Measurements from ENCODE around the gene IGF1R. TPM values are rescaled to one million over a fixed set of nuclear protein-coding genes. Genes with fewer than 3 reads are reported as not detected.

The IGF1R gene
- total RNA-seq, 2 donors from 2014 or later, result 115 to 119 TPM

DNA sequence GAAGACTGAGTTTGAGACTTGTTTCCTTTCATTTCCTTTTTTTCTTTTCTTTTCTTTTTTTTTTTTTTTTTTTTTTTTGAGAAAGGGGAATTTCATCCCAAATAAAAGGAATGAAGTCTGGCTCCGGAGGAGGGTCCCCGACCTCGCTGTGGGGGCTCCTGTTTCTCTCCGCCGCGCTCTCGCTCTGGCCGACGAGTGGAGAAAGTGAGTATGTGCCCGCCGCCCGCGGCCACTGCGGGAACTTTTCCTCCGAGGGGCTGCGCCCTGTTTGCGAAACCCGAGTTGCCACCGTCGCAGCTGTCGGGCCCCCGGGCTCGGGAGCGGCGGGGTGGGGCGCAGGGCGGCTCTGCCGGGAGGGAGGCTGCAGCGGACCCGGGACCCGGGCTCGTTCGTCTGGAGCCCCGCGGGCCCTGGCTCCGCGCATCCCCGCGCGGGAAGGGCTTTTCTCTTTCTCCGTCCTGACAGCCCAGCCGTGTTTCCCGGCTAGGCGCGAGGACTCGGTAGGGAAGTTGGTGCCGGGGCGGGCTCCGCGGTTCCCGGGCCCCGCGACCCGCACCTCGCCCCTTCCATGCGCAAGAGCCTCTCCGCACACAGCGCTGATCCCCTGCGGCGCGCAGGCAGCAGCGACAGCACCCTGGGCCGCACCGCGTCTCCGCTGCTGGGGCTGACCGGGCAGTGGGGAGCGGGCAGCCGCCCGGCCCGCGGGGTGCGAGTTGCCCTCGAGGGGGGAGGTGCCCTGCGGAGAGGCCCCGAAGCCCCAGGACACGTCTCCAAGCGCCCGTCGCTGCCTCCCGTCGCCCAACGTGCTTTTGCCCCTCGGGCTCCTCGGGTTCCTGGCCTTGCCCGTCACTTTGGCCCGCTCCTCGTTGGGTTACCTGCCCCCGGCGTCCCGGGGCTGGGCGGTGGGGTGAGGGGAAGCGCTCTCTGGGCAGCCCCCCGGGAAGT is 1.4 kb downstream of the IGF1R start:
- TF ChIP-seq, protein P1, sequence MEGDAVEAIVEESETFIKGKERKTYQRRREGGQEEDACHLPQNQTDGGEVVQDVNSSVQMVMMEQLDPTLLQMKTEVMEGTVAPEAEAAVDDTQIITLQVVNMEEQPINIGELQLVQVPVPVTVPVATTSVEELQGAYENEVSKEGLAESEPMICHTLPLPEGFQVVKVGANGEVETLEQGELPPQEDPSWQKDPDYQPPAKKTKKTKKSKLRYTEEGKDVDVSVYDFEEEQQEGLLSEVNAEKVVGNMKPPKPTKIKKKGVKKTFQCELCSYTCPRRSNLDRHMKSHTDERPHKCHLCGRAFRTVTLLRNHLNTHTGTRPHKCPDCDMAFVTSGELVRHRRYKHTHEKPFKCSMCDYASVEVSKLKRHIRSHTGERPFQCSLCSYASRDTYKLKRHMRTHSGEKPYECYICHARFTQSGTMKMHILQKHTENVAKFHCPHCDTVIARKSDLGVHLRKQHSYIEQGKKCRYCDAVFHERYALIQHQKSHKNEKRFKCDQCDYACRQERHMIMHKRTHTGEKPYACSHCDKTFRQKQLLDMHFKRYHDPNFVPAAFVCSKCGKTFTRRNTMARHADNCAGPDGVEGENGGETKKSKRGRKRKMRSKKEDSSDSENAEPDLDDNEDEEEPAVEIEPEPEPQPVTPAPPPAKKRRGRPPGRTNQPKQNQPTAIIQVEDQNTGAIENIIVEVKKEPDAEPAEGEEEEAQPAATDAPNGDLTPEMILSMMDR (conservative IDR thresholded peaks at IDR 0.05), result peak; percentile 32
- peak; percentile 68 for DNase-seq
- H3K4me1 Mint-ChIP-seq, result peaks cover 25% of the 10 kb centered on the region

DNA sequence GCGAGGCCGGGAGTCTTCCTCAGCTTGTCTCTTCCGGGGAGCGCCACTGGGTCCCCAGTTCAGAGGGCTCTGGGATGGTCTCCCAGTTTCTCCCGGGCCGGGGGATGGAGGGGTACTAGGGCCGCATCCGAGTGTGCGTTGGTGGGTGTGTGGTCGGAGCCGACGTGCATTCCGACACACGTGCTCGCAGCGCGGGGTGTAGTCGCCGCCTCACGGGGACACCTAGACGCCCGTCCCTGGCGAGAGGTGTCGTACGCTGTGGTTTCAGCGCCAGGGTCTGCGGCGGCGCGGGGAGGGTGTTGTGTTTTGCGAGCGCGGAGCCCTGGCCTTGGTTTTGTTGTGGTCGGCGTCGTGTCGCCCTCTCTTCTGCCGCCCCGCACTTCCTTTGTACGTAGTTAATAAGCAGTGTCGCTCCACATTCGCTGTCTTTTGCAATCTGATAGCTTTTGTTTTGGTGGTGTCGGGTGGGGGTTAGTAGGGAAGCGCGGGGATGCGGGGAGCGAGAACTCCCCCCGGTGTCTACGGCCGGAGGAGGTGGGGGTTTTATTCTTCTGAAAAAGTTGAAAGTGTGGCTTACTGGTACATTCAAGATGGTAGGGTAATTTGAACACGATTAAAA is 2.2 kb downstream of the IGF1R start:
- peaks cover 13% of the 10 kb centered on the region for H3K4me1 ChIP-seq (ENCODE audit: control insufficient read depth, insufficient read depth, low read length)
- H3K4me3 ChIP-seq (ENCODE audit: low read length), result peak overlapping the region; percentile 96
- Mint-ChIP-seq H3K27me3 (ENCODE audit: insufficient read depth) (no peaks in the 10 kb centered on the region), H3K4me1 (peaks cover 32% of the 10 kb centered on the region), H3K36me3 (ENCODE audit: low read depth) (no peaks in the 10 kb centered on the region), H3K27ac (peak overlapping the region; percentile 91), H3K9me3 (no peaks in the 10 kb centered on the region), H3K4me3 (peak overlapping the region; percentile 86)
- H3K27me3 ChIP-seq (ENCODE audit: control insufficient read depth, insufficient read depth, low read length, poor library complexity, severe bottlenecking), result no peaks in the 10 kb centered on the region
- no peaks in the 10 kb centered on the region for H3K9me3 ChIP-seq (ENCODE audit: control insufficient read depth, low read length)
- peak overlapping the region; percentile 97 for H3K9ac ChIP-seq (ENCODE audit: extremely low read depth, low read length, poor library complexity, severe bottlenecking)
- 0% methylated on average over 32 to 51 of the region's 51 CpGs for WGBS, 2 experiments (ENCODE audit: insufficient coverage in 1 of 2, insufficient read length in 1 of 2)
- TF ChIP-seq, protein P1 (conservative IDR thresholded peaks at IDR 0.05), result no peak
- DNase-seq, result peak; percentile 79
- no peaks in the 10 kb centered on the region for H3K36me3 ChIP-seq (ENCODE audit: control insufficient read depth, insufficient read depth, low read length)
- peak overlapping the region; percentile 19 for H3K27ac ChIP-seq (ENCODE audit: low read depth, low read length)

More for the DNA sequence above, 1.4 kb downstream of the IGF1R start:
- peaks cover 6% of the 10 kb centered on the region for H3K4me1 ChIP-seq (ENCODE audit: control insufficient read depth, insufficient read depth, low read length)
- no peaks in the 10 kb centered on the region for H3K36me3 ChIP-seq (ENCODE audit: control insufficient read depth, insufficient read depth, low read length)
- H3K27ac ChIP-seq (ENCODE audit: low read depth, low read length), result peak overlapping the region; percentile 95
- H3K27me3 ChIP-seq (ENCODE audit: control insufficient read depth, insufficient read depth, low read length, poor library complexity, severe bottlenecking), result no peaks in the 10 kb centered on the region
- Mint-ChIP-seq H3K4me3 (peak overlapping the region; percentile 86), H3K9me3 (no peaks in the 10 kb centered on the region), H3K36me3 (ENCODE audit: low read depth) (no peaks in the 10 kb centered on the region), H3K27me3 (ENCODE audit: insufficient read depth) (peaks cover 1% of the 10 kb centered on the region), H3K27ac (peak overlapping the region; percentile 91)
- H3K9ac ChIP-seq (ENCODE audit: extremely low read depth, low read length, poor library complexity, severe bottlenecking), result peak overlapping the region; percentile 97
- WGBS, 2 experiments (ENCODE audit: insufficient coverage in 1 of 2, insufficient read length in 1 of 2), result 0 to 1% methylated on average over 19 to 94 of the region's 94 CpGs
- H3K9me3 ChIP-seq (ENCODE audit: control insufficient read depth, low read length), result no peaks in the 10 kb centered on the region
- H3K4me3 ChIP-seq (ENCODE audit: low read length), result peak overlapping the region; percentile 96

DNA sequence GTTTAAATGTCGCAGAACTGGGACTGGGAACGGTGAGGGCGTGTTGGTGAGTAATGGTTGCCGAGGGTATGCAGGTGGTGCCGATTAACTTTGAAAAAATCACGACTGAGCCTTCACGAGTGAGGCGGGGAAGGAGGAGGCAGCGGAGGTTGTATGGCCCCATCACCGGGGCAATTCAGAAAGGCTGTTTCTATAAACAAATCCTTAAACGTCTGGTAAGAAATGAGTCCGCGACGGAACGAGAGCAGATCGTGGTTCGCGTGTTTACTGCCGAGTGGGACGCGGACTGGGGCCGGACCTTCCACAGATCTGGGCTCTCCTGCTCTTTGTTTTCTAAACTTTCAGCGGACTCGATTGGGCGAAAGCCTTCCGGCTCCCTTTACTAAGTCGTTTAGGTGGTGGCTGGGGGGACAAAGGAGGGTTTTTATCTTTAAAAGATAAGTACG is 2.7 kb downstream of the IGF1R start:
- Mint-ChIP-seq H3K36me3 (ENCODE audit: low read depth) (no peaks in the 10 kb centered on the region), H3K4me1 (peaks cover 36% of the 10 kb centered on the region), H3K27me3 (ENCODE audit: insufficient read depth) (no peaks in the 10 kb centered on the region), H3K9me3 (no peaks in the 10 kb centered on the region), H3K27ac (peak overlapping the region; percentile 91), H3K4me3 (peak overlapping the region; percentile 86)
- H3K36me3 ChIP-seq (ENCODE audit: control insufficient read depth, insufficient read depth, low read length), result no peaks in the 10 kb centered on the region
- H3K27me3 ChIP-seq (ENCODE audit: control insufficient read depth, insufficient read depth, low read length, poor library complexity, severe bottlenecking), result no peaks in the 10 kb centered on the region
- peak overlapping the region; percentile 97 for H3K9ac ChIP-seq (ENCODE audit: extremely low read depth, low read length, poor library complexity, severe bottlenecking)
- H3K4me1 ChIP-seq (ENCODE audit: control insufficient read depth, insufficient read depth, low read length), result peaks cover 13% of the 10 kb centered on the region
- no peaks in the 10 kb centered on the region for H3K9me3 ChIP-seq (ENCODE audit: control insufficient read depth, low read length)
- TF ChIP-seq, protein P1 (conservative IDR thresholded peaks at IDR 0.05), result no peak
- WGBS, 2 experiments (ENCODE audit: insufficient coverage in 1 of 2, insufficient read length in 1 of 2), result 0% methylated on average over 14 to 28 of the region's 28 CpGs
- H3K27ac ChIP-seq (ENCODE audit: low read depth, low read length), result peak overlapping the region; percentile 62
- DNase-seq, result peak; percentile 59
- peak overlapping the region; percentile 96 for H3K4me3 ChIP-seq (ENCODE audit: low read length)
